ENCODE measurements around the gene PAPSS1.

PAPSS1 gene

GRCh38 chr4:107575243-107575642 is 144.8 kb downstream of the PAPSS1 start:
- Histone ChIP-seq H3K4me3 (ENCODE audit: severe bottlenecking) (no peak overlapping the region), H3K9me3 (ENCODE audit: severe bottlenecking) (no peaks in the 10 kb centered on the region), H3K4me1 (ENCODE audit: insufficient read depth, poor library complexity, severe bottlenecking) (no peaks in the 10 kb centered on the region), H3K36me3 (ENCODE audit: low read depth) (no peaks in the 10 kb centered on the region), H3K27ac (ENCODE audit: poor library complexity, severe bottlenecking) (no peak overlapping the region), H3K27me3 (ENCODE audit: insufficient read depth, poor library complexity, severe bottlenecking) (no peaks in the 10 kb centered on the region)
- no peak for ATAC-seq (ENCODE audit: low read depth)
- no peak for DNase-seq (ENCODE audit: low spot score)
- TF ChIP-seq CTCF (IDR thresholded peaks at IDR 0.05; ENCODE audit: poor library complexity, severe bottlenecking) = no peak

- no peak for DNase-seq (ENCODE audit: low spot score)
- no peaks in the 10 kb centered on the region for H3K27me3 ChIP-seq (ENCODE audit: insufficient read depth, poor library complexity, severe bottlenecking)
- ATAC-seq (ENCODE audit: low read depth) = no peak
- H3K27ac ChIP-seq (ENCODE audit: poor library complexity, severe bottlenecking) = no peak overlapping the region
- no peaks in the 10 kb centered on the region for H3K4me1 ChIP-seq (ENCODE audit: insufficient read depth, poor library complexity, severe bottlenecking)
- no peak overlapping the region for H3K4me3 ChIP-seq (ENCODE audit: severe bottlenecking)
- H3K9me3 ChIP-seq (ENCODE audit: severe bottlenecking) = no peaks in the 10 kb centered on the region
- no peak for TF ChIP-seq CTCF (IDR thresholded peaks at IDR 0.05; ENCODE audit: poor library complexity, severe bottlenecking)
- H3K36me3 ChIP-seq (ENCODE audit: low read depth) = no peaks in the 10 kb centered on the region
Measured at GRCh38 chr4:107572281-107572680, 147.8 kb downstream of the PAPSS1 start.

GRCh38 chr4:107570952-107571351 is 149.1 kb downstream of the PAPSS1 start:
- no peaks in the 10 kb centered on the region for H3K36me3 ChIP-seq (ENCODE audit: low read depth)
- no peaks in the 10 kb centered on the region for H3K4me1 ChIP-seq (ENCODE audit: insufficient read depth, poor library complexity, severe bottlenecking)
- ATAC-seq (ENCODE audit: low read depth) (no peak), DNase-seq (ENCODE audit: low spot score) (no peak)
- H3K9me3 ChIP-seq (ENCODE audit: severe bottlenecking) = no peaks in the 10 kb centered on the region
- H3K27ac ChIP-seq (ENCODE audit: poor library complexity, severe bottlenecking) = no peak overlapping the region
- no peak for TF ChIP-seq CTCF (IDR thresholded peaks at IDR 0.05; ENCODE audit: poor library complexity, severe bottlenecking)
- H3K4me3 ChIP-seq (ENCODE audit: severe bottlenecking) = no peak overlapping the region
- no peaks in the 10 kb centered on the region for H3K27me3 ChIP-seq (ENCODE audit: insufficient read depth, poor library complexity, severe bottlenecking)

- ATAC-seq (ENCODE audit: low read depth) (no peak), DNase-seq (ENCODE audit: low spot score) (no peak)
- H3K36me3 ChIP-seq (ENCODE audit: low read depth) = no peaks in the 10 kb centered on the region
- H3K9me3 ChIP-seq (ENCODE audit: severe bottlenecking) = no peaks in the 10 kb centered on the region
- no peak overlapping the region for H3K27ac ChIP-seq (ENCODE audit: poor library complexity, severe bottlenecking)
- no peak overlapping the region for H3K4me3 ChIP-seq (ENCODE audit: severe bottlenecking)
- TF ChIP-seq CTCF (IDR thresholded peaks at IDR 0.05; ENCODE audit: poor library complexity, severe bottlenecking) = no peak
- no peaks in the 10 kb centered on the region for H3K4me1 ChIP-seq (ENCODE audit: insufficient read depth, poor library complexity, severe bottlenecking)
- H3K27me3 ChIP-seq (ENCODE audit: insufficient read depth, poor library complexity, severe bottlenecking) = no peaks in the 10 kb centered on the region
Measured at GRCh38 chr4:107564326-107564725, 155.7 kb downstream of the PAPSS1 start.

All from RWPE2 (cell line).